ENCODE data around the gene PLEKHA6. TPM values are rescaled to one million over a fixed set of nuclear protein-coding genes. Genes with fewer than 3 reads are reported as not detected.
"Not testable (repeated sequence)": the region's sequence is repeated elsewhere in the genome, so short reads cannot be mapped to it uniquely, and the experiment has no call there.

The PLEKHA6 gene
- total RNA-seq, 1 experiment from 2014 or later: 0.29 TPM

- no peak for DNase-seq (ENCODE audit: low read depth)
These were observed 119.5 kb downstream of the PLEKHA6 start for GRCh38 chr1:204240233-204240632.

- DNase-seq (ENCODE audit: low read depth): not testable (repeated sequence)
These were observed 120.3 kb downstream of the PLEKHA6 start for GRCh38 chr1:204239401-204239800.

- not testable (repeated sequence) for DNase-seq (ENCODE audit: low read depth)
These were observed 121.2 kb downstream of the PLEKHA6 start for GRCh38 chr1:204238520-204238919.

GRCh38 chr1:204237515-204237914 lies 122.2 kb downstream of the PLEKHA6 start:
- DNase-seq (ENCODE audit: low read depth): not testable (repeated sequence)

- DNase-seq (ENCODE audit: low read depth): no peak
These were observed 127.2 kb downstream of the PLEKHA6 start for GRCh38 chr1:204232526-204232925.

- no peak for DNase-seq (ENCODE audit: low read depth)
These were observed 129.5 kb downstream of the PLEKHA6 start for GRCh38 chr1:204230211-204230610.

- no peak for DNase-seq (ENCODE audit: low read depth)
These were observed 130.8 kb downstream of the PLEKHA6 start for GRCh38 chr1:204228896-204229295.

- DNase-seq (ENCODE audit: low read depth): no peak
These were observed 131.5 kb downstream of the PLEKHA6 start for GRCh38 chr1:204227996-204228785.

GRCh38 chr1:204227351-204227750 lies 132.4 kb downstream of the PLEKHA6 start:
- no peak for DNase-seq (ENCODE audit: low read depth)

GRCh38 chr1:204225841-204226735 lies 133.6 kb downstream of the PLEKHA6 start:
- peak; percentile 78 for DNase-seq (ENCODE audit: low read depth)

GRCh38 chr1:204224655-204225054 lies 135.1 kb downstream of the PLEKHA6 start:
- DNase-seq (ENCODE audit: low read depth): peak; percentile 41

- DNase-seq (ENCODE audit: low read depth): no peak
These were observed 136.4 kb downstream of the PLEKHA6 start for GRCh38 chr1:204223129-204223860.

- DNase-seq (ENCODE audit: low read depth): no peak
These were observed 137.0 kb downstream of the PLEKHA6 start for GRCh38 chr1:204222764-204223055.

- no peak for DNase-seq (ENCODE audit: low read depth)
These were observed 137.5 kb downstream of the PLEKHA6 start for GRCh38 chr1:204222006-204222763.

- DNase-seq (ENCODE audit: low read depth): no peak
These were observed 138.5 kb downstream of the PLEKHA6 start for GRCh38 chr1:204221271-204221670.

- no peak for DNase-seq (ENCODE audit: low read depth)
These were observed 139.6 kb downstream of the PLEKHA6 start for GRCh38 chr1:204219971-204220616.

- DNase-seq (ENCODE audit: low read depth): no peak
These were observed 141.2 kb downstream of the PLEKHA6 start for GRCh38 chr1:204218552-204218951.

- no peak for DNase-seq (ENCODE audit: low read depth)
These were observed 142.1 kb downstream of the PLEKHA6 start for GRCh38 chr1:204217648-204218000.

GRCh38 chr1:204216880-204217647 lies 142.7 kb downstream of the PLEKHA6 start:
- DNase-seq (ENCODE audit: low read depth): no peak

GRCh38 chr1:204216236-204216635 lies 143.5 kb downstream of the PLEKHA6 start:
- no peak for DNase-seq (ENCODE audit: low read depth)
